Trophoblast cell (in vitro differentiated cells and primary cell): ENCODE results near the gene WDR72.

Experiments
- DNase-seq, 2 donors: peaks; one replicate each; pipeline ENCODE4 v3.0.0-alpha.2; 2016
- H2AFZ ChIP-seq: 2 replicates; pipeline ENCODE4 v1.6.1; 2013; ENCODE audit warnings: low read length, moderate library complexity, mild to moderate bottlenecking; ENCODE audit not compliant: insufficient read depth, poor library complexity
- H2AK5ac ChIP-seq: 2 replicates; pipeline ENCODE4 v1.6.1; 2013; ENCODE audit warnings: mild to moderate bottlenecking, low read length
- H2BK120ac ChIP-seq: 2 replicates; pipeline ENCODE4 v1.6.1; 2013; ENCODE audit warnings: low read length, mild to moderate bottlenecking, moderate library complexity; ENCODE audit not compliant: insufficient read depth, poor library complexity
- H2BK12ac ChIP-seq: 2 replicates; pipeline ENCODE4 v1.6.1; 2013; ENCODE audit warnings: mild to moderate bottlenecking, low read length, moderate library complexity
- H2BK5ac ChIP-seq: 2 replicates; pipeline ENCODE4 v1.6.1; 2013; ENCODE audit warnings: low read length, low read depth, moderate library complexity, mild to moderate bottlenecking; ENCODE audit not compliant: poor library complexity
- H3K14ac ChIP-seq: 2 replicates; pipeline ENCODE4 v1.6.1; 2013; ENCODE audit warnings: mild to moderate bottlenecking, low read length
- H3K18ac ChIP-seq: 2 replicates; pipeline ENCODE4 v1.6.1; 2013; ENCODE audit warnings: mild to moderate bottlenecking, low read length
- H3K23ac ChIP-seq: 2 replicates; pipeline ENCODE4 v1.6.1; 2013; ENCODE audit warnings: low read length
- H3K27ac ChIP-seq: 2 replicates; pipeline ENCODE4 v1.5.1; 2013; ENCODE audit warnings: low read depth, mild to moderate bottlenecking, inconsistent platforms, low read length, moderate library complexity
- H3K27me3 ChIP-seq: 2 replicates; pipeline ENCODE4 v1.6.1; 2013; ENCODE audit warnings: inconsistent platforms, mild to moderate bottlenecking, low read length, moderate library complexity; ENCODE audit not compliant: insufficient read depth
- H3K36me3 ChIP-seq, 2 experiments: 1 replicate in 1 of 2; 2 replicates in 1 of 2; pipeline ENCODE4 v1.6.1; 2013; ENCODE audit warnings: low read length in 2 of 2, mild to moderate bottlenecking in 2 of 2, moderate library complexity in 1 of 2; ENCODE audit not compliant: insufficient read depth in 2 of 2, control insufficient read depth in 1 of 2
- H3K4ac ChIP-seq: 2 replicates; pipeline ENCODE4 v1.6.1; 2013; ENCODE audit warnings: low read depth, mild to moderate bottlenecking, low read length, moderate library complexity
- H3K4me1 ChIP-seq, 2 experiments: 1 replicate in 1 of 2; 2 replicates in 1 of 2; pipeline ENCODE4 v1.6.1; 2013; ENCODE audit warnings: low read length in 2 of 2, mild to moderate bottlenecking in 2 of 2, moderate library complexity in 1 of 2; ENCODE audit not compliant: insufficient read depth in 2 of 2, control insufficient read depth in 1 of 2
- H3K4me2 ChIP-seq: 2 replicates; pipeline ENCODE4 v1.6.1; 2013; ENCODE audit warnings: inconsistent platforms, mild to moderate bottlenecking, low read length, moderate library complexity
- H3K4me3 ChIP-seq: 2 replicates; pipeline ENCODE4 v1.5.1; 2013; ENCODE audit warnings: mild to moderate bottlenecking, low read depth, low read length, inconsistent platforms
- H3K79me1 ChIP-seq: one replicate; pipeline ENCODE4 v1.6.1; 2013; ENCODE audit warnings: low read length
- H3K79me2 ChIP-seq: 2 replicates; pipeline ENCODE4 v1.6.1; 2013; ENCODE audit warnings: low read length, mild to moderate bottlenecking; ENCODE audit not compliant: control insufficient read depth, insufficient read depth, poor library complexity
- H3K9ac ChIP-seq: 2 replicates; pipeline ENCODE4 v1.6.1; 2013; ENCODE audit warnings: mild to moderate bottlenecking, low read length
- H3K9me3 ChIP-seq: 2 replicates; pipeline ENCODE4 v1.6.1; 2013; ENCODE audit warnings: low read depth, mild to moderate bottlenecking, control low read depth, inconsistent platforms, low read length; ENCODE audit not compliant: insufficient read depth
- H4K12ac ChIP-seq: 2 replicates; pipeline ENCODE4 v1.6.1; 2013; ENCODE audit warnings: low read depth, mild to moderate bottlenecking, low read length, moderate library complexity
- H4K8ac ChIP-seq: 2 replicates; pipeline ENCODE4 v1.6.1; 2013; ENCODE audit warnings: low read depth, mild to moderate bottlenecking, low read length, moderate library complexity
- H4K91ac ChIP-seq: one replicate; pipeline ENCODE4 v1.6.1; 2013; ENCODE audit warnings: low read depth, mild to moderate bottlenecking, low read length, moderate library complexity
- WGBS: extraction: QIAGEN DNeasy Blood & Tissue Kit; methylation state at CpG from one replicate; pipeline ENCODE4 v1.1.7; 2013; ENCODE audit warnings: missing lambda C conversion rate; ENCODE audit not compliant: insufficient read length, insufficient coverage; ENCODE audit errors: extremely low coverage; 5-methylcytosine and 5-hydroxymethylcytosine counted together

WDR72 gene

GRCh38 chr15:53477981-53478766 is 281.3 kb downstream of the WDR72 start:
- H3K14ac ChIP-seq: no peak overlapping the region
- no peak overlapping the region for H3K9ac ChIP-seq
- no peak overlapping the region for H3K4ac ChIP-seq
- H3K18ac ChIP-seq: no peak overlapping the region
- no peak overlapping the region for H4K12ac ChIP-seq
- H3K23ac ChIP-seq: no peak overlapping the region
- no peaks in the 10 kb centered on the region for H3K79me2 ChIP-seq
- H2AFZ ChIP-seq: no peak overlapping the region
- H3K79me1 ChIP-seq: no peaks in the 10 kb centered on the region
- no peak overlapping the region for H3K27ac ChIP-seq
- H3K4me3 ChIP-seq: no peak overlapping the region
- H3K9me3 ChIP-seq: no peaks in the 10 kb centered on the region
- no peaks in the 10 kb centered on the region for H3K27me3 ChIP-seq
- H4K8ac ChIP-seq: no peak overlapping the region
- no peaks in the 10 kb centered on the region for H3K4me1 ChIP-seq
- H2BK5ac ChIP-seq: no peak overlapping the region
- H2AK5ac ChIP-seq: no peak overlapping the region
- WGBS: no CpG with 5 or more reads among the region's 9 CpGs
- no peaks in the 10 kb centered on the region for H3K36me3 ChIP-seq
- H4K91ac ChIP-seq: no peak overlapping the region
- H2BK12ac ChIP-seq: no peak overlapping the region
- DNase-seq: no peak
- no peak overlapping the region for H2BK120ac ChIP-seq
- H3K4me2 ChIP-seq: no peak overlapping the region

- H4K91ac ChIP-seq: no peak overlapping the region
- no peaks in the 10 kb centered on the region for H3K79me1 ChIP-seq
- no peak overlapping the region for H3K4ac ChIP-seq
- H2AFZ ChIP-seq: no peak overlapping the region
- no peak overlapping the region for H2BK120ac ChIP-seq
- no peak overlapping the region for H2AK5ac ChIP-seq
- no peaks in the 10 kb centered on the region for H3K79me2 ChIP-seq
- no peak overlapping the region for H3K27ac ChIP-seq
- no peak overlapping the region for H3K9ac ChIP-seq
- DNase-seq: no peak
- H4K8ac ChIP-seq: no peak overlapping the region
- no peak overlapping the region for H3K4me3 ChIP-seq
- no peak overlapping the region for H3K14ac ChIP-seq
- H3K9me3 ChIP-seq: no peaks in the 10 kb centered on the region
- H3K27me3 ChIP-seq: no peaks in the 10 kb centered on the region
- H3K36me3 ChIP-seq: no peaks in the 10 kb centered on the region
- H2BK12ac ChIP-seq: no peak overlapping the region
- H3K23ac ChIP-seq: no peak overlapping the region
- no peak overlapping the region for H2BK5ac ChIP-seq
- no peak overlapping the region for H3K18ac ChIP-seq
- no peaks in the 10 kb centered on the region for H3K4me1 ChIP-seq
- H3K4me2 ChIP-seq: no peak overlapping the region
- no CpG with 5 or more reads among the region's 1 CpG for WGBS
- H4K12ac ChIP-seq: no peak overlapping the region
Observed at GRCh38 chr15:53473886-53474285, 285.6 kb downstream of the WDR72 start.

- no peak overlapping the region for H3K4me3 ChIP-seq
- no peaks in the 10 kb centered on the region for H3K4me1 ChIP-seq
- no peak overlapping the region for H2BK5ac ChIP-seq
- H3K9me3 ChIP-seq: no peaks in the 10 kb centered on the region
- H2AK5ac ChIP-seq: no peak overlapping the region
- H4K12ac ChIP-seq: no peak overlapping the region
- H4K91ac ChIP-seq: no peak overlapping the region
- no peaks in the 10 kb centered on the region for H3K27me3 ChIP-seq
- no peaks in the 10 kb centered on the region for H3K79me2 ChIP-seq
- no peak overlapping the region for H3K23ac ChIP-seq
- no peak for DNase-seq
- H3K14ac ChIP-seq: no peak overlapping the region
- no peak overlapping the region for H3K9ac ChIP-seq
- no peak overlapping the region for H3K18ac ChIP-seq
- H4K8ac ChIP-seq: no peak overlapping the region
- no peak overlapping the region for H3K4ac ChIP-seq
- no peak overlapping the region for H2AFZ ChIP-seq
- no CpG with 5 or more reads among the region's 4 CpGs for WGBS
- H2BK12ac ChIP-seq: no peak overlapping the region
- H3K4me2 ChIP-seq: no peak overlapping the region
- H3K79me1 ChIP-seq: no peaks in the 10 kb centered on the region
- no peak overlapping the region for H2BK120ac ChIP-seq
- no peak overlapping the region for H3K27ac ChIP-seq
- no peaks in the 10 kb centered on the region for H3K36me3 ChIP-seq
Observed at GRCh38 chr15:53473435-53473834, 286.0 kb downstream of the WDR72 start.

GRCh38 chr15:53472883-53473282 is 286.6 kb downstream of the WDR72 start:
- Histone ChIP-seq H3K27ac (no peak overlapping the region), H3K27me3 (no peaks in the 10 kb centered on the region), H3K79me1 (no peaks in the 10 kb centered on the region), H3K4me2 (no peak overlapping the region), H4K12ac (no peak overlapping the region), H3K23ac (no peak overlapping the region), H2AFZ (no peak overlapping the region), H3K14ac (no peak overlapping the region), H3K79me2 (no peaks in the 10 kb centered on the region), H2BK5ac (no peak overlapping the region), H3K36me3 (no peaks in the 10 kb centered on the region), H4K91ac (no peak overlapping the region), H3K18ac (no peak overlapping the region), H3K9ac (no peak overlapping the region), H3K4me3 (no peak overlapping the region), H3K4ac (no peak overlapping the region), H4K8ac (no peak overlapping the region), H3K4me1 (no peaks in the 10 kb centered on the region), H3K9me3 (no peaks in the 10 kb centered on the region), H2BK12ac (no peak overlapping the region), H2BK120ac (no peak overlapping the region), H2AK5ac (no peak overlapping the region)
- WGBS: no CpG with 5 or more reads among the region's 5 CpGs
- DNase-seq: no peak
